Thoracic aorta (tissue), 2 donors: Measurements from ENCODE around the gene CFAP54. TPM values are rescaled to one million over a fixed set of nuclear protein-coding genes. Genes with fewer than 3 reads are reported as not detected.

Experiments
- ATAC-seq: fragments of 150-250 bp; one replicate; pipeline ENCODE4 v1.8.0; 2017; ENCODE audit warnings: low read depth; ENCODE audit not compliant: insufficient number of reproducible peaks, low FRiP score
- DNase-seq: peaks from one replicate; pipeline ENCODE4 v3.0.0-alpha.2; 2020; ENCODE audit warnings: low spot score
- H3K27ac ChIP-seq, 2 donors: fragments of 200-600 bp; sonication (generic); 1 replicate in 1 of 2; 2 replicates in 1 of 2; pipeline ENCODE4 v1.5.1; 2016; ENCODE audit warnings: mild to moderate bottlenecking in 2 of 2, moderate library complexity in 2 of 2
- H3K27me3 ChIP-seq: fragments of 200-600 bp; sonication (generic); replicated peaks from 2 replicates; pipeline ENCODE4 v1.6.0; 2016; ENCODE audit warnings: mild to moderate bottlenecking; ENCODE audit not compliant: insufficient read depth
- H3K36me3 ChIP-seq: fragments of 200-600 bp; sonication (generic); one replicate; pipeline ENCODE4 v1.5.1; 2016
- H3K4me1 ChIP-seq, 2 donors: fragments of 200-600 bp; sonication (generic); 1 replicate in 1 of 2; 2 replicates in 1 of 2; pipeline versions ENCODE4 v1.5.1 to v1.6.0; 2016; ENCODE audit warnings: low read depth in 2 of 2, mild to moderate bottlenecking in 1 of 2; ENCODE audit not compliant: control insufficient read depth in 1 of 2
- H3K4me3 ChIP-seq: fragments of 200-600 bp; sonication (generic); 2 replicates; pipeline ENCODE4 v1.5.1; 2016; ENCODE audit warnings: mild to moderate bottlenecking
- H3K9me3 ChIP-seq: fragments of 200-600 bp; sonication (generic); 2 replicates; pipeline ENCODE4 v1.5.1; 2016
- CTCF ChIP-seq: fragments of 200-600 bp; sonication (generic); IDR thresholded peaks from one replicate; pipeline ENCODE4 v1.5.1; 2019; ENCODE audit warnings: antibody characterized with exemption
- total RNA-seq, 2 donors: library from RNA; depleted of rRNA; stranded (reverse); fragments of >200 nt; gene quantifications; one replicate each; pipeline versions ENCODE4 v1.1.0 to v1.2.3, GENCODE V29; 2016

CFAP54 gene
- total RNA-seq, 2 donors from 2014 or later = 1.1 to 4.2 TPM

DNA sequence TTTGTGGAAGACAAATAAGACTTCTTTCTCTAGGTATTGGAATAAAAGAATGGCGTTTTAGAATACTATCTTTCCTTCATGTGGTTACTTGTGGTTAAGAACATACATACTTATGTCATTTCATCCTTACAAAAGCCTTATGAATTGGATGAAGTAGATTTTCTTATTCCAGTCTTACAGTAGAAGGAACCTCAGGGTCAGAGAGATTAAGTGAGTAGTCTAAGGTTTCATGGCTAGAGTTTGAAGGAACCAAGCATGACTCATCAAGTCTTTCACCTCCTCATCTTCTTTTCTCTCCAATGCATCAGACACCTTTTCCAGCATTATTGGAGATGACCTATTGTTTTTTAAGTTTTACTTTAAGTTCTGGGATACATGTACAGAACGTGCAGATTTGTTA is 324.8 kb downstream of the CFAP54 start:
- Histone ChIP-seq H3K4me1 (no peaks in the 10 kb centered on the region), H3K36me3 (no peaks in the 10 kb centered on the region), H3K27me3 (no peaks in the 10 kb centered on the region), H3K4me3 (no peak overlapping the region), H3K9me3 (no peaks in the 10 kb centered on the region), H3K27ac (no peak overlapping the region)
- no peak for TF ChIP-seq CTCF
- ATAC-seq (no peak), DNase-seq (no peak)

DNA sequence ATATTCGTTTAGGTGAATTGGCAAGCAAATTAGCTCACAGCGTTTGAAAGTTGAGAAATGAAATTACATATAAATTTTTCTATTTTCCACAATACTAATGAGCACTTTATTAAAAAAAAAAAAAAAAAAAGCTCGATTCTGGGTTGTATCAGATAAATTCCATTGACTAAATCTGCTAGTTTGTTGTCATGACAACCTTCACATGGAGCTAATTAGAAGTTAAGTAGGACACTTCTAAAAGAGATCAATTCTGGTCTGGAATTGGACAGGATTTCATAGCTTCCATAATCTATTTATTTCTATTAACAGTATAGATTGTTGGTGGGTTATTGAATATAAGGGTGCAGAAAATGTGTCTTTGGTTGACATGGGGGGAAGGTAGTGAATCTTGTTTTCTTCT is 332.2 kb downstream of the CFAP54 start:
- no peak for TF ChIP-seq CTCF

DNA sequence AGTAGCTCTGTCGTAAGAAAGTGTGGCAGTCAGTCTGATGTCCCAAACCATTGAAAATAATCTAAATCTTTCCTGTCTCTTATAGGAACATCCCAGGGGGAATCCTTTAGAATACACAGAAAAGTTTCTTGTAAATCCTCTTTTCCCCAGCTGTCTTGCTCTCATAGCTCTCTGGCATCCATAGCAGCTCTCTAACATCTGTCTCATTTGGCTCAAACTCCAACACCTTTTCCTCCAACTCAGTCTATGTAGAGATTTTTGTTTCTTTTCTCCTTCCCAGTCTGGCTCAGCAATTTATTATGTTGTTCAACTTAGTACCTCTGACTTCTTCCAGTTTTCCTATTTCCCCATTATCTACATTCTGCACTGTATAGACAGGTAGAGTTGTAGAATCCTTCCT is 333.3 kb downstream of the CFAP54 start:
- DNase-seq = no peak
- no peak for TF ChIP-seq CTCF
- H3K27me3 ChIP-seq = no peaks in the 10 kb centered on the region

More for the DNA sequence above, 332.2 kb downstream of the CFAP54 start:
- no peaks in the 10 kb centered on the region for H3K4me1 ChIP-seq
- DNase-seq (no peak), ATAC-seq (no peak)
- H3K36me3 ChIP-seq = no peaks in the 10 kb centered on the region
- H3K9me3 ChIP-seq = no peaks in the 10 kb centered on the region
- H3K27ac ChIP-seq = no peak overlapping the region
- H3K27me3 ChIP-seq = no peaks in the 10 kb centered on the region
- no peak overlapping the region for H3K4me3 ChIP-seq

GRCh38 chr12:96824074-96824837 is 334.9 kb downstream of the CFAP54 start:
- Histone ChIP-seq H3K27ac (no peak overlapping the region), H3K27me3 (no peaks in the 10 kb centered on the region), H3K4me3 (no peak overlapping the region), H3K4me1 (no peaks in the 10 kb centered on the region), H3K9me3 (no peaks in the 10 kb centered on the region), H3K36me3 (no peaks in the 10 kb centered on the region)
- ATAC-seq (no peak), DNase-seq (no peak)
- TF ChIP-seq CTCF = no peak

More for the DNA sequence above, 333.3 kb downstream of the CFAP54 start:
- no peaks in the 10 kb centered on the region for H3K4me1 ChIP-seq
- H3K36me3 ChIP-seq = no peaks in the 10 kb centered on the region
- H3K9me3 ChIP-seq = no peaks in the 10 kb centered on the region
- no peak overlapping the region for H3K27ac ChIP-seq
- H3K4me3 ChIP-seq = no peak overlapping the region
- ATAC-seq = no peak

DNA sequence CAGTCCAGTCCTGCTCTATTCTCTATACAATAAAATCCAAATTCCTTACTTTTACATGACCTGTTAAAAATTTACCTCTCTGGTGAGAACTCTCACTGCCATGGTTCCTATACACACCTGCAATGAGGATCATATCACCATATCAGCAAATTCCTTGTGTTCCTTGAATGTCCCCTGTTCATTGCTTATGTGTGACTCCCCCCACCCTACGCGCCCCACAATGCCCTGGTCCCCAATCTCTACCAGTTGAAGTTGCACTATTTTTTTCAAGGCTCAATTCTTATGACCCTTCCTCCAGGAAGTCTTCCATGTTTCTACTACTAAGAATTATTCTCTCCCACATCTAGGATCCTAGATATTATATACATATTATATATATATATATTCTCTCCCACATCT is 335.5 kb downstream of the CFAP54 start:
- no peak for DNase-seq
- H3K27me3 ChIP-seq = no peaks in the 10 kb centered on the region
- no peaks in the 10 kb centered on the region for H3K9me3 ChIP-seq
- no peak overlapping the region for H3K4me3 ChIP-seq
- no peaks in the 10 kb centered on the region for H3K4me1 ChIP-seq
- no peak overlapping the region for H3K27ac ChIP-seq
- no peak for ATAC-seq
- no peaks in the 10 kb centered on the region for H3K36me3 ChIP-seq
- TF ChIP-seq CTCF = no peak
